Naive B cell (primary cell): Measurements from ENCODE around the gene NTF3. TPM values are rescaled to one million over a fixed set of nuclear protein-coding genes. Genes with fewer than 3 reads are reported as not detected.

Experiments
- ATAC-seq, 2 donors: fragments of 150-1000 bp; cut with Tn5 transposase; 2 replicates each; pipeline ENCODE4 v1.10.0; 2021; ENCODE audit warnings: low read depth in 2 of 2, mild to moderate bottlenecking in 2 of 2, moderate library complexity in 2 of 2
- DNase-seq: peaks from one replicate; pipeline ENCODE4 v3.0.0; 2022
- H3K27ac Mint-ChIP-seq, 6 donors: one replicate each; pipeline ENCODE4 v1.8.0; 2020 to 2022; ENCODE audit warnings: mild to moderate bottlenecking in 6 of 6, mixed read lengths in 6 of 6, moderate library complexity in 5 of 6, inconsistent platforms in 2 of 6
- H3K27me3 Mint-ChIP-seq, 3 donors: one replicate each; pipeline ENCODE4 v1.8.0; 2021 to 2022; ENCODE audit warnings: mixed read lengths in 3 of 3, mild to moderate bottlenecking in 1 of 3
- H3K36me3 Mint-ChIP-seq, 2 donors: one replicate each; pipeline ENCODE4 v1.8.0; 2020 to 2022; ENCODE audit warnings: mixed read lengths in 2 of 2, inconsistent platforms in 1 of 2, mild to moderate bottlenecking in 1 of 2
- H3K4me1 Mint-ChIP-seq, 3 donors: one replicate each; pipeline ENCODE4 v1.8.0; 2020 to 2022; ENCODE audit warnings: mixed read lengths in 3 of 3, inconsistent platforms in 1 of 3, mild to moderate bottlenecking in 1 of 3, moderate library complexity in 1 of 3
- H3K4me3 Mint-ChIP-seq, 8 donors: one replicate each; pipeline ENCODE4 v1.8.0; 2020 to 2022; ENCODE audit warnings: mild to moderate bottlenecking in 8 of 8, mixed read lengths in 8 of 8, moderate library complexity in 8 of 8, inconsistent platforms in 2 of 8
- H3K9me3 Mint-ChIP-seq, 7 donors: one replicate each; pipeline ENCODE4 v1.8.0; 2020 to 2022; ENCODE audit warnings: mixed read lengths in 7 of 7, mild to moderate bottlenecking in 5 of 7, inconsistent platforms in 2 of 7, moderate library complexity in 1 of 7
- polyA plus RNA-seq, 6 donors: library from polyadenylated mRNA; unstranded; fragments of 300-500 nt; fragmentation: Illumina TruSeq; gene quantifications; one replicate each; pipeline ENCODE4 v1.2.3, GENCODE V29; 2021; ENCODE audit warnings: low read depth in 6 of 6

Gene NTF3
- polyA plus RNA-seq, 6 donors from 2014 or later: not detected

- Mint-ChIP-seq H3K4me3 (no peak overlapping the region), H3K27ac (no peak overlapping the region), H3K27me3 (peaks cover 4 to 20% (median 9%) of the 10 kb centered on the region in 3 donors), H3K4me1 (peaks cover 0 to 12% (median 0%) of the 10 kb centered on the region in 3 donors), H3K36me3 (peaks cover 0 to 4% of the 10 kb centered on the region in 2 donors), H3K9me3 (peaks cover 0 to 3% (median 0%) of the 10 kb centered on the region in 7 donors)
- ATAC-seq: no peak
- DNase-seq: no peak
These were observed 41.3 kb downstream of the NTF3 start for GRCh38 chr12:5473076-5473782.

- ATAC-seq (no peak), DNase-seq (no peak)
- Mint-ChIP-seq H3K27ac (no peak overlapping the region), H3K9me3 (peaks cover 0 to 3% (median 0%) of the 10 kb centered on the region in 7 donors), H3K4me1 (peaks cover 0 to 17% (median 0%) of the 10 kb centered on the region in 3 donors), H3K36me3 (peaks cover 0 to 4% of the 10 kb centered on the region in 2 donors), H3K27me3 (peaks cover 0 to 14% (median 9%) of the 10 kb centered on the region in 3 donors), H3K4me3 (no peak overlapping the region)
These were observed 41.8 kb downstream of the NTF3 start for GRCh38 chr12:5473783-5474116.

DNA sequence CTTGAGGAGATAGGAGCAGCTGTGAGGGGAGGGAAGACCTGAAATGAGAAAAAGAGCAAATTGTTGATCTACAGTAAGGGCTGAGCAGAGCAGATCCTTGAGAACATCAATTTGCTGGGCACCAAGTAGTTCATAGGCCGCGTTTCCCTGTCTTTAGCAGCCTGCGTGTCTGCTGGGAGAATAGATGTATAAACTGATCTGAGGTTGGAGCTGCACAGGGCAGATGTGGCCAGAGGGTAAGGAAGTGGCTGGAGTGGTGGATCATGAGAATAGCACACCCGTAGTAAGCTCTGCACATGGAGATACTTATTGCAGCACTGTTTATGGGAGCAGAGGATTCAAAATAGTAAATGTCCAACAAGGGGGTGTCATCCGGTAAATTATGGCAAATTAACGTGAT lies 44.4 kb downstream of the NTF3 start:
- H3K27me3 Mint-ChIP-seq: no peaks in the 10 kb centered on the region
- ATAC-seq (no peak), DNase-seq (no peak)
- peaks cover 0 to 19% (median 0%) of the 10 kb centered on the region in 3 donors for H3K4me1 Mint-ChIP-seq
- peak overlapping the region in 1 of 6 donors; percentile 57 for H3K27ac Mint-ChIP-seq
- peaks cover 0 to 4% of the 10 kb centered on the region in 2 donors for H3K36me3 Mint-ChIP-seq
- no peak overlapping the region for H3K4me3 Mint-ChIP-seq
- H3K9me3 Mint-ChIP-seq: peaks cover 0 to 3% (median 0%) of the 10 kb centered on the region in 7 donors

DNA sequence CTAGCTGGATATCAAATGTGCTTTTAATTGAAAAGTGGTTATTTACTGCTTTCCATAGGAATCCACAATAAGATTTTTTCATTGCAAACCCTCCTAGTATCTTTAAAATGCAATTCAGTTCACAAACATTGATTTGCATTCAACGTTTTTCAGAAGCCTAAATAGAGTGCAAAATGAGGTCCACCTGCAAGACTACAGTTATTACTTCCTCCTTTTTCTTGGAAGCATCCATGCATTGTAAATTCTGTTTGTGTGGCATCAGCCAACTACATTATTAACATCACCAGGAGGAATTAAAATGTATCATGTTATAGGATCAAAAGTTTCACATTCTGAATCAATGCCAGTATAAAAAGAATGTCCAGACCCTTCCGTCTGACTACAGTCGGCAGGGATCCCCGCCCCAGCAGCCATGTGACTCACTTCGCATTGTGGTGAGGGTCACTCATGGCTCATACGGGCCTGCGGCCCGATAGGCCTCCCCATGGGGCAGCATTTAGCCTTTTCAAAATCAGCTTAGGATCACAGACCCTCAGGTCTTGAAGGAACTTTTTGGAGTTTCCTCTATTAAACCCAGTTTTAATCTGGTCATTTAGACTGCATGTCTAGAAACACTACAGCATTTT lies 46.3 kb downstream of the NTF3 start:
- H3K4me3 Mint-ChIP-seq: no peak overlapping the region
- peaks cover 0 to 19% (median 0%) of the 10 kb centered on the region in 3 donors for H3K4me1 Mint-ChIP-seq
- no peaks in the 10 kb centered on the region for H3K27me3 Mint-ChIP-seq
- H3K36me3 Mint-ChIP-seq: peaks cover 0 to 4% of the 10 kb centered on the region in 2 donors
- no peak overlapping the region for H3K27ac Mint-ChIP-seq
- ATAC-seq (peak; percentile 32 to 82), DNase-seq (no peak)
- peaks cover 0 to 3% (median 0%) of the 10 kb centered on the region in 7 donors for H3K9me3 Mint-ChIP-seq

DNA sequence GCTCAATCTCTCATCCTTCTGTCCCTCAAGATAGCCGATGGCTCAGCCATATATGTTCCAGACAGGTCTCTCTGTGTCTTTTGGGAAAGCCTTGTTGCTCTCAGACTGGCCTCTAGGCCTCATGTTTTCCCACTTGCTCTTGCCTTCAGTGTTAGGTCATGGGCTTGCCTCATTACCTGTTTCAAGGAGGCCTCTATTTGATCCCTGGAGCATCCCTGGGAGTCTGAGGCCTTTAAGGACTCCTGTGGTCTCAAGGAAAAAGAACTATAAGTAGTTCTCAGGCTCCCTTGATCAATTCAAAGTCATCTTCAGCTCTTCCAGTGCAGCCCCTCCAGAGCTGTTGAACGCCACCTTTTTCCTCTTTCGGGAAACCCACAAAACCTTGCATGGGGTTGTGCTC lies 47.9 kb downstream of the NTF3 start:
- DNase-seq: no peak
- Mint-ChIP-seq H3K36me3 (peaks cover 0 to 4% of the 10 kb centered on the region in 2 donors), H3K9me3 (peaks cover 0 to 3% (median 0%) of the 10 kb centered on the region in 7 donors), H3K4me3 (no peak overlapping the region), H3K4me1 (peaks cover 0 to 19% (median 0%) of the 10 kb centered on the region in 3 donors), H3K27ac (no peak overlapping the region), H3K27me3 (no peaks in the 10 kb centered on the region)
- ATAC-seq: no peak

- ATAC-seq (no peak), DNase-seq (no peak)
- no peak overlapping the region for H3K4me3 Mint-ChIP-seq
- H3K27ac Mint-ChIP-seq: no peak overlapping the region
- H3K36me3 Mint-ChIP-seq: no peaks in the 10 kb centered on the region
- H3K9me3 Mint-ChIP-seq: no peaks in the 10 kb centered on the region
- peaks cover 0 to 19% (median 0%) of the 10 kb centered on the region in 3 donors for H3K4me1 Mint-ChIP-seq
- H3K27me3 Mint-ChIP-seq: no peaks in the 10 kb centered on the region
These were observed 48.5 kb downstream of the NTF3 start for GRCh38 chr12:5480218-5480937.

GRCh38 chr12:5480938-5481303 lies 49.0 kb downstream of the NTF3 start:
- Mint-ChIP-seq H3K4me1 (peaks cover 0 to 18% (median 0%) of the 10 kb centered on the region in 3 donors), H3K9me3 (no peaks in the 10 kb centered on the region), H3K27ac (no peak overlapping the region), H3K4me3 (no peak overlapping the region), H3K36me3 (no peaks in the 10 kb centered on the region), H3K27me3 (no peaks in the 10 kb centered on the region)
- DNase-seq (no peak), ATAC-seq (no peak)

GRCh38 chr12:5481645-5482044 lies 49.7 kb downstream of the NTF3 start:
- H3K36me3 Mint-ChIP-seq: no peaks in the 10 kb centered on the region
- DNase-seq (no peak), ATAC-seq (no peak)
- H3K27ac Mint-ChIP-seq: no peak overlapping the region
- no peaks in the 10 kb centered on the region for H3K27me3 Mint-ChIP-seq
- H3K9me3 Mint-ChIP-seq: no peaks in the 10 kb centered on the region
- no peak overlapping the region for H3K4me3 Mint-ChIP-seq
- H3K4me1 Mint-ChIP-seq: peaks cover 0 to 18% (median 0%) of the 10 kb centered on the region in 3 donors

DNA sequence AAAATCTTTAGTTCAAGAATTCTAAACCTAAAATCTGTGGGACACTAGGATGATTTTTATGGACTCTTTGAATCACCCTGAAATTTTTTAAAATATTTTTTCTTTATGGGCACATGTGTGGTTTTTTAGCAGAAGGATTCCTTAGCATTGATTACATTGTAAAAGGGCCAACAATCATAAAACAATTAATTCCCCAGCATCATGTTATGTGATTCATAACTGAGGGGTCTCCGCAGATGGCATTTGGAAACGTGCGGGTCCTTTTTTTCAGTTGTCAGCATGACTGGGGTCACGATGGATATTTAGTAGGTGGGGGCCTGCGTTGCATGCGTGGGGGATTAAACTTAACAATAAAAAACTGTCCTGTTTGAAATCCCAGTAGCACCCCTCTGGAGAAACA lies 52.5 kb downstream of the NTF3 start:
- no peak for ATAC-seq
- peaks cover 0 to 14% (median 0%) of the 10 kb centered on the region in 3 donors for H3K27me3 Mint-ChIP-seq

GRCh38 chr12:5485454-5485853 lies 53.5 kb downstream of the NTF3 start:
- DNase-seq: no peak
- H3K9me3 Mint-ChIP-seq: no peaks in the 10 kb centered on the region
- no peak overlapping the region for H3K4me3 Mint-ChIP-seq
- no peak for ATAC-seq
- H3K36me3 Mint-ChIP-seq: no peaks in the 10 kb centered on the region
- H3K27ac Mint-ChIP-seq: no peak overlapping the region
- no peaks in the 10 kb centered on the region for H3K4me1 Mint-ChIP-seq
- H3K27me3 Mint-ChIP-seq: peaks cover 0 to 19% (median 0%) of the 10 kb centered on the region in 3 donors

More for the DNA sequence above, 52.5 kb downstream of the NTF3 start:
- no peaks in the 10 kb centered on the region for H3K36me3 Mint-ChIP-seq
- no peaks in the 10 kb centered on the region for H3K4me1 Mint-ChIP-seq
- no peaks in the 10 kb centered on the region for H3K9me3 Mint-ChIP-seq
- no peak for DNase-seq
- no peak overlapping the region for H3K4me3 Mint-ChIP-seq
- H3K27ac Mint-ChIP-seq: no peak overlapping the region

DNA sequence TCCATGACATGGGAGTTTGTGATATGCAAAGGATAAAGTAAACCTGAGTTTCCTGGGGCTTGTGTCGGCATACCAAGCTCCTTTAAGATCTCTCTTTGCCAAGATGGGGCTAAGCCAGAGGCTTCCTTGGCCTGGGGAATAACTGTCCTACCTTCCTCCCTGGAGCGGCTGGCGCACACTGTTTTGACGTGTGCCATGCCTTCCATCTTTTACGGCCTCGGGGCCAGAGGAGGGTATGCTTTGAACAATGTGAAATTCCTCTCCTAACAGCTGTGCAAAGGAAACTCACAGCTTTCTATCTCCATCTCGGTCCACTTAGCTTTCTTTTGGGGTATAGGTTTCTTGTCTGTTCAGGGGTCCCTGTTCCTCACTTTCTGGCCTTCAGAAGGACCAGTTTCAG lies 55.2 kb downstream of the NTF3 start:
- Mint-ChIP-seq H3K27ac (no peak overlapping the region), H3K27me3 (peaks cover 4 to 36% (median 9%) of the 10 kb centered on the region in 3 donors), H3K9me3 (no peaks in the 10 kb centered on the region), H3K4me1 (no peaks in the 10 kb centered on the region), H3K36me3 (no peaks in the 10 kb centered on the region), H3K4me3 (no peak overlapping the region)
- no peak for DNase-seq
- no peak for ATAC-seq

DNA sequence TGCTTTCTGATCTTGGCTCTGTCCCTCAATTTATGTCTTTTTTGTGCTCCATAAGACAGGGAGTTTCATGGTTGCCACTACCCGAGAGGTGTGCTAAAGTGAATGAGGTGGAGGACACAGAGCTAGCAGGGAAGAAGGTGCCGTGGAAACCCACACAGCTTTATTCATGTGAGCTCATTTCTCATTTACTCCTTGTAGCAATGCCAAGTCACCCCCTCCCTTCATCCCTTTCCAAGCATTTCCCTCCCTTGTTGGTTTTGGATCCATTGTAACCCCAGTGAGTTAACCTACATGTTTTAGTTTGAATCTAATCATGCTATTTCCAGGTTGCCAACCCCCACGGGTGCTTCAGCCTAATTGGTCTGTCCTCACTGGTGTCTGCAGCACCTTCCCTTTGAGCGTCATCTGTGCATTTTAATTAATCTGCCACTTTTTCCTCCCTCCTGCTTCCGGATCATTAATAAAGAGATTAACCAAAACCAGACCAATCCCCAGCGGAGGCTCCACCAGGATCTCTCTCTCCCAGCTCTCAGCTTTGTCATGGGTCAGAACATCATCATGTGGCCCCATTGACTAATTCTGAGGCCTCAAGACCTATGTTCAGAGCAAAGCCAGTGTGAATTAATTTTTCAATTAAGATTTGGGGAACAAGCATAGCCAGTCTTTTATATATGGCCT lies 56.2 kb downstream of the NTF3 start:
- Mint-ChIP-seq H3K4me3 (no peak overlapping the region), H3K9me3 (no peaks in the 10 kb centered on the region), H3K36me3 (no peaks in the 10 kb centered on the region), H3K27me3 (peaks cover 5 to 44% (median 13%) of the 10 kb centered on the region in 3 donors), H3K27ac (peak overlapping the region in 1 of 6 donors; percentile 29), H3K4me1 (no peaks in the 10 kb centered on the region)
- ATAC-seq (no peak), DNase-seq (no peak)

DNA sequence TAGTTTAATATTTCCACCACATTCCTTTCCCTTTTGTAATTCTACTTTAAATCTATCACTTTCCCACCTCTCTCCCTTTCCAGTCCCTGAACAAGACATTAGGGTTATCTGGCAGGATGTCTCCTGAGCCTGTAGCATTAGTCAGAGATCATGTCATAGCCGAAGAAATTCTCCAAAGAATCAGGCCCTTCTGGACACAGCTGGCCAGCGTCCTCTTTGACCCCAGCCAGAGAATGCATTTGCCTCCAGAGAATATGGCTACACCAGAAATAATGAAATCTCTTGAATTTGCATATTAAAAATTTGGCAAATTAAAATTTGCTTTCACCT lies 56.7 kb downstream of the NTF3 start:
- ATAC-seq: no peak
- DNase-seq: no peak
- Mint-ChIP-seq H3K9me3 (no peaks in the 10 kb centered on the region), H3K4me3 (no peak overlapping the region), H3K36me3 (no peaks in the 10 kb centered on the region), H3K4me1 (no peaks in the 10 kb centered on the region), H3K27me3 (peaks cover 10 to 49% (median 18%) of the 10 kb centered on the region in 3 donors), H3K27ac (peak overlapping the region in 1 of 6 donors; percentile 29)
